Stimulated activated CD8-positive, alpha-beta memory T cell treated with anti-CD3 and anti-CD28 coated beads, Interleukin-7, amount 100 ng/mL, for 24 hours (primary cell): ENCODE data around the gene PAX2.
"Not testable (repeated sequence)": the region's sequence is repeated elsewhere in the genome, so short reads cannot be mapped to it uniquely, and the experiment has no call there.

Experiments
- DNase-seq: peaks from one replicate; pipeline ENCODE4 v3.0.0-alpha.2; 2020; ENCODE audit warnings: low read depth

PAX2 gene

GRCh38 chr10:100744987-100745881, at the start of gene PAX2:
PAX2 (plus strand) TSS chr10:100745582; CDS start chr10:100746261, 679 bp downstream.
- DNase-seq = no peak

GRCh38 chr10:100696477-100696901, 48.9 kb upstream of the PAX2 start:
- no peak for DNase-seq

GRCh38 chr10:100697070-100697469, 48.3 kb upstream of the PAX2 start:
- DNase-seq = no peak

GRCh38 chr10:100697631-100698030, 47.8 kb upstream of the PAX2 start:
- no peak for DNase-seq

DNA sequence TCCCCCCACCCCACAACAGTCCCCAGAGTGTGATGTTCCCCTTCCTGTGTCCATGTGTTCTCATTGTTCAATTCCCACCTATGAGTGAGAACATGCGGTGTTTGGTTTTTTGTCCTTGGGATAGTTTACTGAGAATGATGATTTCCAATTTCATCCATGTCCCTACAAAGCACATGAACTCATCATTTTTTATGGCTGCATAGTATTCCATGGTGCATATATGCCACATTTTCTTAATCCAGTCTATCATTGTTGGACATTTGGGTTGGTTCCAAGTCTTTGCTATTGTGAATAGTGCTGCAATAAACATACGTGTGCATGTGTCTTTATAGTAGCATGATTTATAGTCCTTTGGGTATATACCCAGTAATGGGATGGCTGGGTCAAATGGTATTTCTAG, 43.7 kb upstream of the PAX2 start:
- DNase-seq = not testable (repeated sequence)

GRCh38 chr10:100705139-100705538, 40.2 kb upstream of the PAX2 start:
- no peak for DNase-seq

DNA sequence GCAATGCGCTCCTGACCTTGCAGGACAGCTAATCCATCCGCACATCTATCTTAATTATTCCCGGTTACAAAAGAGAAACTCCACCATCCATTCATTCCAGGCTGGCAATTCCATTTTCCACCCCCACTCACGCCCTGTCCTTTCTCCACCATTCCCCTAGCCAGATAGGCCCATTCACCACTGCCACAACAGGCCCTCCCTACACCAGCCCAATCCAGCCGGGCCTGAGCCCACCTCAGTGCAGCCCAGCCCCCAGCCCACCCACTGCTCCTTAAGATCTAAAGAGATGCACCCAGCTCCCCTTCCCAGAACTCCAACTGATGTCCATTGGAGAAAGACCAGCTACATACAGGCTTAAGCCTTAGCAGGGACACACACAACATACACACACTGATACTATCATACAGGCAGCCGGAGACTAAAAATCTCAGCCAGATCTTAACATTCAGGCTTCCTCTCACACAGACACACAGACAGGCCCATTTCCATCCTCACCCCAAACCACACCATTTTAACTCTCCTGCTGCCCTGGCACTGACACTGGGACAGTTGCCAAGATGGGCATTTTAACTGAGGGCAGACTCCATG, 38.0 kb upstream of the PAX2 start:
- no peak for DNase-seq

DNA sequence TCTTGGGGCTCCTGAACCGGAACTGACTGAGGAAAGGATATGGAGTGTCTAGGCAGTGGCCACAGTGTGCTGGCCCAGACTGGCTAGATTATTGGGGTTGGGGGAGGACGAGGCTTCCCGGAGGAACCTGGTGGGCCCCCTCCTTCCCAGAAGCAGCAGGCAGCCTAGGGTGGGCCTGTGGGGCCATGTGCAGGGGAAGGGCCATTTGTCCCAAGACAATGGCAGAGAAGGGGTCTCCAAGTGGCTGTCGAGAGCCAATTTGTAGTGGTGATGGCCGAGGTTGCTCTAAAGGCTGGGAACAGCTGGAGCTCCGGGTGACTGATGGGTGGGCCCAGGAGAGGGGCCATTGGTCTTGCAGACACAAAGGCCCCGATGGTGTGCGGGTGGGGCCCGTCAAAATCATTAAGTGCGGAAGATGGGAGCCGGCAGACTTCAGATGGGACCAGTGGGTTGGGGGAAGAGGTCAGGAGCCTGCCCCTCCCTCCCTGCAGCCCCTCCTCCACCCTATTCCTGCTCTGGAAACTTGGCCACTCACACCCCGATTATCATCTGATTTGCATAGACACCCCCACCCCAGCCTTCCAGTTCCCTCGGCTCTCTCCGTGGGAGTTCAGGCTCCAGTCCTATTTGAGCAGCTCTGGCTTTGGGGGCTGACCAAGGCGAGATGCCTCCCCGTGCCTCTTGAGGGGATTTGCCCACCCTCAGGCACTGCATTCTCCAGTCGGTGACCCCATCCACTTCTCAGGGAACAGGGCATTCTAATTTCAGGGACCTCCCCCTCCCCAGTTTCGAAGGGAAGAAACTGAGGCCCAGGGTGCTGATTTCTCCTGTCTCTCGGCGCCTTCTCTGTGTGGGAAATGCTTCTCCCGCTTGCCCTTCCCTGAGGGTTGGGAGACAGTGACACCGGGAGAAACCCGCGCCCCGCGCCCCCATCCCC, 36.0 kb upstream of the PAX2 start:
- no peak for DNase-seq

GRCh38 chr10:100710151-100710871, 35.1 kb upstream of the PAX2 start:
- DNase-seq = no peak

DNA sequence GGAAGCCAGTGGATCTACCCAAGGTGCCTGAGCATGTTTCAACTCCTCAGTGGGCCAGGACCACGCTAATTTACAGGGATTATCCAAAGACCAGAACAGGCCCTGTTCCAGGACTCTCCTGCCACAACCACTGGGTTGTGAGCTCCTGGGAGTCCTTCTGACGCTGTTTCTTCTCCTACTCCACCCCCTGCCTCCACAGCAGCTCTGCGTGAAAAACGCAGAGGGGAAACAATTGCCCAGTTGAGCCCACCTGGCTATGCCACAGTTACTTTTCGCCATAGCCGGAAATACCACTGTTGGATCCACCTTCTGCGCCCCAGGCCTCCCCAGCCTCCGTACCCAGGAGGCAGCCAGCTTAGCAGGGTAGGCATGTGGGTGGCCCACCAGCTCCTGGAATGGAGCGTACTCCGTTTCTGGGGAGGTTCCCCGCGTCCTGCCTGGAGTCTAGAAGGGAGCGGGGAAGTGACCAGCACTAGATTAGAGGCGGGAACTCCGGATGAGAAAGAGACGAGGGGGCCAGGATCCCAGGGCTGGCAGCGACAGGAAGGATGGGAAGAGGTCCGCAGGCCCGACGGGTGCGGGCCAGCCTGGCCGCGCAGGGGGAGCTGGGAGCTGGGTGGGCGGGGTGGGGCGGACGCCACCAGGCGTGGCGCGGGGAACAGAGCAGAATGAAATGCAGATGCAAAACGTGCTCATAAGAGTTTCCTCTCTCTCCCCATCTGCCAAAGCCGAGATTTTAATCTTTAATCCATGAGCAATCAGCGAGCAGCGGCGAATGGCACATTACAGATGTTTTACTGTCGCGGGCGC, 32.1 kb upstream of the PAX2 start:
- DNase-seq = no peak

- DNase-seq = no peak
Measured at GRCh38 chr10:100713859-100714565, 31.4 kb upstream of the PAX2 start.

- DNase-seq = no peak
Measured at GRCh38 chr10:100714566-100714950, 30.8 kb upstream of the PAX2 start.

DNA sequence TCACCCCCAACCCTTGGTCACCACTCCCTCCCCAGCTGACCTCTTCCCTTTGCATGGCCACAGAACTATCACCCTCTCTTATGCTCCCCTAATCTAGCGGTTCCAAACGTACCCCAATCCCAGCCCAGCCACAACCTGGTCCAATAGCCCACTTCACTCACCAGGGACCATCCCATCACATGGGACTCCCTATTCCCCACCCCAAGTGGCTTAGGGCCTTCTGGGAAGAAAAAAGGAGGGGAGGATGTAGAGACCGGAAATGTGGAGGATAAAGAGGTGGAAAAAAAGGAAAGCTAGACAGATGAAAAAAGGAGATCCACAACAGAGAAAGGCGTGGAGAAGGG, 30.3 kb upstream of the PAX2 start:
- no peak for DNase-seq

DNA sequence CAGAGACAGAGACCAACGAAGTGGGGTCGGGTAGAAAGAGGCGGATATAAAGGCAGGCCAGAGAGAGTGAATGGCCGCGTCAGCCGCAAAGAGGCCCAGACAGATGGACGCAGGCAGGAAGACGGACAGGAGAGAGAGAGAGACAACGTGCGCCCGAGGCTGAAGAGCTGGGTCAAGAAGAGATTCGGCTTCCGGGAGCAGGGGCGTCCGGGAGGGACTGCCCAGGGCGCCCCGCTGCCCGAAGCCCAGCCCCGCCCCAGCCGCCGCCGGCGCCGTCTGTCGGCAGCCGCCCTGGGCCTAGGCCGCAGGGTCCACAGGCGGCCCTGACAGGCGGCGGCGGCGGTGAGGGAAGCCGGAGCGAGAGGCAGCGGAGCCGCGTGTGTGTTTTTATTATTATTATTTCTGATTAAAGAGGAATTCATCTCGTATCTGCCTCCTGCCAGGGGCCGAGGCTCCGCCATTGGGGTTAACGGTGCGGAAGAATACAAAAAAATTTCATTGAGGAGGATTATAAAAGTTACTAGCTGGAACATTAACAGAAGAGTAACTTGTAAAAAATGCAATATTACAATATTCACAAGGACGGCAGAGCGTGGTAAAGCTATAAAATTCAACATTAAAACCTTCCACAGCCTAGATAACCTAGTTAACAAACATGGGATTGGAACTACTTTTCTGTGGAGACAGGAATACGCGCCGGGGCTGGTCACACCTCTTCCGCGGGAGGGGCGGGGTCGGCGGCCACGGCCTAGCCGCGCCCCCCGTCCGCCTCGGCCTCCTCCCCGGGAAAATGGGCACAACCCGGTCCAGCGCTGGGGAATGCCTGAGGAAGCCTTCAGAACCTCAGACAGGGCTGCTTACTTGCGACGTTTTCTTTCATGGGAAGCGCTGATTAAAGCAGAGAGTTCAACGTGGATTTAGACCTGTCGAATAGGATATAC, 29.7 kb upstream of the PAX2 start:
- DNase-seq = no peak

- DNase-seq = no peak
Measured at GRCh38 chr10:100717166-100717565, 28.2 kb upstream of the PAX2 start.

- DNase-seq = no peak
Measured at GRCh38 chr10:100718197-100718742, 27.1 kb upstream of the PAX2 start.

DNA sequence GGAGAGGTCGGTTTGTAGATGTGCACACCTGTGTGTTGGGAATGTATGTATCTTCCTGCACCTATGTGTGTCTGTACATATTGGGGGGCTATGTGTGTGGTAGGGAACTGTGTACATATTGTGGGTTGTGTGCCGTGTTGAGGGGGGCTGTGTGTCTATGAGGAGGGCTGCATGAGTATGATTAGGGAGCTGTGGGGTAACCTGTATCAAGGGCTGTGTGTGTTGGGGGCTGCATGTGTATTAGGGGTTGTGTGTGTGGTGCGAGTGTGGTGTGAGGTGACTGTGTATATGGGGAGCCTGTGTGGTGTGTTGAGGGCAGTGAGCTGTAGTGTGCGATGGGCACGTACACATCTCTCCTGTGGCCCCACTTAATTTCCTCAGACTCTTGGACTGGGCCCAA, 22.2 kb upstream of the PAX2 start:
- DNase-seq = no peak

- no peak for DNase-seq
Measured at GRCh38 chr10:100723770-100724530, 21.4 kb upstream of the PAX2 start.
